Nephron progenitor cell (in vitro differentiated cells): ENCODE data around the gene ANKRD28.

Experiments
- DNase-seq: peaks from one replicate; pipeline ENCODE4 v3.0.0; 2021
- H3K27ac Mint-ChIP-seq: 2 replicates; pipeline ENCODE4 v1.8.0; 2021; ENCODE audit warnings: mild to moderate bottlenecking, moderate library complexity, mixed read lengths
- H3K27me3 Mint-ChIP-seq: 2 replicates; pipeline ENCODE4 v1.8.0; 2021; ENCODE audit warnings: mild to moderate bottlenecking, low read depth, mixed read lengths; ENCODE audit not compliant: poor library complexity
- H3K36me3 Mint-ChIP-seq: 2 replicates; pipeline ENCODE4 v1.8.0; 2021; ENCODE audit warnings: low read depth, mixed read lengths
- H3K4me1 Mint-ChIP-seq: 2 replicates; pipeline ENCODE4 v1.8.0; 2021; ENCODE audit warnings: mixed read lengths
- H3K4me3 Mint-ChIP-seq: 2 replicates; pipeline ENCODE4 v1.8.0; 2021; ENCODE audit warnings: mild to moderate bottlenecking, moderate library complexity, mixed read lengths
- H3K9me3 Mint-ChIP-seq: 2 replicates; pipeline ENCODE4 v1.8.0; 2021; ENCODE audit warnings: mild to moderate bottlenecking, moderate library complexity, mixed read lengths
- TF ChIP-seq, protein P1 (sequence below): fragments of 200-600 bp; sonication (generic); IDR thresholded peaks from 2 replicates; pipeline ENCODE4 v1.5.0; 2021; ENCODE audit warnings: antibody characterized with exemption

Gene ANKRD28

DNA sequence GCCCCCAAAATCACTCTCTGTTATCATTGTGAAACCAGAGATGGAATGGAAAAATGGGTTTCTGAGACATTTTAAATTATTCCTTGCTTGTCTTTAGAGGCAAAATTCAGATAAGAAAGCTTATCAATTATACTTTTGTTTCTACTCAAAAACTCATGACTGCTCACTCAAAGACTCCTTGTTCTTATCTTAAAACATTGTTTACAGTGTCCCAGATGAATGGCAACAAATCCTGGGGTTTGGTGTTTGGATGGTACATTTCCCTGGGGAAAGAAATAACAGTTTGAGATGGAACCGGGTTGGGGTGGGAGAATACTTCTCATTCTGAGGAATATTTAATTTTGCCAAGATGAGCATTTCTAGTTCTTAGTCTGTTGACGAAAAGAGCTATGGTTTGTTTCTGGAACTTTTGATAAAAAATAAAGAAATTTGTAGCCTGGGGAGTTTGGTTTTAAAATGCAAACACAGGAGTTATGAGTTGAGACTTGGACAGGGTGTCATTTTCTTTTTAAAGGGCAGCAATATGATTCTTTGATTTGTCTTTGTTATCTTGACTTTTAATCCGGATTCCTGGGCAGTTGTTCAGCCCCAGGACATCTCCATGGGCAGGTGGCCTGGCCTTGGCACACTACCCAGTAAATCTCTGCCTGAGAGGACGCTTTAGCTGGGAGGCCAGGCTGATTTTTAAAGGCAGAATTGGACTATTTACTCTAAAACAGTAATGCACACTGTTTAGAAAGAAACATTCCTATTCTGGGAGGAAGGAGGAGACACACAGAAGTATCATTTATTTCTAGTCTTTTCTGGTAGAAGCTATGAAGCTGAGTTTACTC, 163.8 kb downstream of the ANKRD28 start:
- H3K4me3 Mint-ChIP-seq, result no peak overlapping the region
- no peak for DNase-seq
- peaks cover 35% of the 10 kb centered on the region for H3K4me1 Mint-ChIP-seq

DNA sequence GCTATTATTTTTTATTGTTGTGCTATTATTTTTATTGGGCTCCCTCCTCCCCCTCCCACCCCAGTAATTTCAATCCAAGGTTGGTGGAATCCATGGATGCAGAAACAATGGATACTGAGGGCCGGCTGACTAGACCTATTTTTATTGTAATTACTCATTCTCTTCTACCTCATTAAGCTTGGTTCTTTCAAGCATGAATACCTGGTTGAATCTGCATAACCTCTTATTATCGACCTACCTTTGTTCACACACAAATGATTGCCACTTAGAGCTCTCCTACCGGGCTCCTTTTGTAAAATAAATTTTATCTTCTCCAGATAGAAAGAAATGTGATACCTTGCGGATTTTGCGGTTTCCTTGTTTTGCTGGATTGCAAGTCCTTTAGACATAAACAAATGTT, 164.6 kb downstream of the ANKRD28 start:
- H3K4me1 Mint-ChIP-seq, result peaks cover 35% of the 10 kb centered on the region
- no peak overlapping the region for H3K4me3 Mint-ChIP-seq
- peaks cover 4% of the 10 kb centered on the region for H3K36me3 Mint-ChIP-seq
- no peak for DNase-seq
- no peak overlapping the region for H3K27ac Mint-ChIP-seq
- no peaks in the 10 kb centered on the region for H3K27me3 Mint-ChIP-seq
- TF ChIP-seq, protein P1, sequence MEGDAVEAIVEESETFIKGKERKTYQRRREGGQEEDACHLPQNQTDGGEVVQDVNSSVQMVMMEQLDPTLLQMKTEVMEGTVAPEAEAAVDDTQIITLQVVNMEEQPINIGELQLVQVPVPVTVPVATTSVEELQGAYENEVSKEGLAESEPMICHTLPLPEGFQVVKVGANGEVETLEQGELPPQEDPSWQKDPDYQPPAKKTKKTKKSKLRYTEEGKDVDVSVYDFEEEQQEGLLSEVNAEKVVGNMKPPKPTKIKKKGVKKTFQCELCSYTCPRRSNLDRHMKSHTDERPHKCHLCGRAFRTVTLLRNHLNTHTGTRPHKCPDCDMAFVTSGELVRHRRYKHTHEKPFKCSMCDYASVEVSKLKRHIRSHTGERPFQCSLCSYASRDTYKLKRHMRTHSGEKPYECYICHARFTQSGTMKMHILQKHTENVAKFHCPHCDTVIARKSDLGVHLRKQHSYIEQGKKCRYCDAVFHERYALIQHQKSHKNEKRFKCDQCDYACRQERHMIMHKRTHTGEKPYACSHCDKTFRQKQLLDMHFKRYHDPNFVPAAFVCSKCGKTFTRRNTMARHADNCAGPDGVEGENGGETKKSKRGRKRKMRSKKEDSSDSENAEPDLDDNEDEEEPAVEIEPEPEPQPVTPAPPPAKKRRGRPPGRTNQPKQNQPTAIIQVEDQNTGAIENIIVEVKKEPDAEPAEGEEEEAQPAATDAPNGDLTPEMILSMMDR, result no peak
- no peaks in the 10 kb centered on the region for H3K9me3 Mint-ChIP-seq

More for the DNA sequence above, 163.8 kb downstream of the ANKRD28 start:
- Mint-ChIP-seq H3K27ac (no peak overlapping the region), H3K27me3 (no peaks in the 10 kb centered on the region), H3K9me3 (no peaks in the 10 kb centered on the region), H3K36me3 (peaks cover 4% of the 10 kb centered on the region)
- TF ChIP-seq, protein P1, result no peak

DNA sequence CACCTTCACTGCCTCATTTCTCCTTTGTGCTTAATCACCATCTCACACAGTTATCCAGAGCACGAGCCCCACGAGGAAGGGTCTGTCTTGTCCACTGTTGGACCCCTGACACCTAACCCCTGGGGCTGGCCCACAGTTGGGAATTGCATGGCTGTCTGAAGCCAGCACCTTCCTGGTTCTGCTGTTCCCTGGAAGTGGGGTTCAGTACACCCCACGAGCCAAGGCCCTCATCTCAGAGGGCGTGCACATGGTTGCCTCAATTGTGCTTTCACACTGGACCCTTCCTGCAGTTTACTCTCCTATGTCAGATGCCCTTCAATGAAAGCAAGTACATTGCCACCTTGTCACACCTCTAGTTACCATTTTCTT, 165.6 kb downstream of the ANKRD28 start:
- no peak overlapping the region for H3K4me3 Mint-ChIP-seq
- H3K9me3 Mint-ChIP-seq, result no peaks in the 10 kb centered on the region
- H3K4me1 Mint-ChIP-seq, result peaks cover 35% of the 10 kb centered on the region
- no peak overlapping the region for H3K27ac Mint-ChIP-seq
- H3K36me3 Mint-ChIP-seq, result peaks cover 4% of the 10 kb centered on the region
- TF ChIP-seq, protein P1, result no peak
- DNase-seq, result no peak
- H3K27me3 Mint-ChIP-seq, result no peaks in the 10 kb centered on the region

DNA sequence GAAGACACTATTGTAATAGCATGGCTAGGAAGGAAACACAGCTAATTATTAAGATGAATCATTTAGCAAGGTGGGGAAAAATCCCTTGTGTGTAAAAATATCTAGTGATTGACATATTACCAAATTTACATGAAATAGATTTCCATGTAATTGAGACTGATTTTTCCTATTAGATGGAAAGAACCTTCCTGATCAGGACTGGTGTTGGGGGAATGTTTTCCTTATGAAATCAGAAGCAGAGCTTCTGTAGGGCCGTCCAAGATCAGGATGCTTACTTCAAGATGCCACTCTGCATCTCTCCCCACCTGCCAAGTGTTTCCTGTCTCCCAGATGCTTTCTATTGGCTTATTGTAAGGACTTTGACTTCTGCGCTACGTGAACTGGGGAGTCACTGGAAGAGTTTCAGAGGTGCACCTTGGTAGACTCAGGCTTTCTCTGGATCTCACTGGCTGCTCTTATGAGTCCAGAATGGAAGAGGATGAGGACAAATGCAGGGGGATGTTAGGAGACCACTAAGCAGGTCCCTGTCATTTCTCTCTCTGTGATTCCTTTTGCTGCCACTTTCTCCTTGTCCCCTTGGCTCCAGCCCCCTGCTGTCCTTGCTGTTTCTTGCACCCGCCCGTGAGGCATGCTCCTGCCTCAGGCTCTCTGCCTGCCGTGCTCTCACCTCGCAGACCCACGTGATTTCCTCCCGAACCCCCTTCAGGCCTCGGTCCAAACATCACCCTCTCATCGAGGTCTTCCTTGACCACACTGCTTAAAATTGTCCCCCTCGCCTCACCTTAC, 166.2 kb downstream of the ANKRD28 start:
- Mint-ChIP-seq H3K27ac (no peak overlapping the region), H3K4me3 (no peak overlapping the region), H3K9me3 (no peaks in the 10 kb centered on the region), H3K27me3 (no peaks in the 10 kb centered on the region), H3K36me3 (peaks cover 4% of the 10 kb centered on the region), H3K4me1 (peaks cover 35% of the 10 kb centered on the region)
- no peak for DNase-seq
- TF ChIP-seq, protein P1, result no peak

DNA sequence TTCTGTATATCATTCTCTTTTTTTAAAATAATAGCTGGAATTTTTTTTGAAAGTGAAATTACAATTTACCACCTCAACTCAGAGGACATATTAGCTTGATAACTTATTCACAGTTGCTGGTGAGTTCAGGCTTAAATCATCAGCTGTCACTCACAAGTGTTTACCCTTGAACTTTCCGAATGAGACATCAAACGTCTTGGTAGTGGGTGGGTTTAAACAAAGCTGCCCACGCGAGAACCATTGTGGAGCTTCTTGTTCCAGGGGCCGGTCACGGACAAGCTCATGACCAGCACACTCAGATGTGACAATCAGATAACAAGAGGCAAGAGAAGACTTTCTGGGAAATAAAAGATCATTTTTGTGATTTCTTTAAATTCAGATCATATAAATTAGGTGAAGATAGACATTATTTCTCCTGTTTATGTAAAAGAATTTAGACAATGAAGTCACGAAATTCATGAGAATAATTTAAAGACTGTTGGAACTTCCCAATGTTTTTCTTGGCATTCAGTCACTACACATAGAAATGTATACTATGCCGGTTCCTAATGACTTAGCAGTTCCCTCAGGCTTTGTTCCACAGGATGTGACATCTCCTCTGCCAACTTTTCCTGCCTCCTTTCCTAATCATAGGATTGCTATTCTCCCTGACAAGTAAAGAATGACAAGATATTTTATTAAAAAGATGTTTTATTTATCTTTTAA, 167.0 kb downstream of the ANKRD28 start:
- no peak for DNase-seq
- peaks cover 35% of the 10 kb centered on the region for H3K4me1 Mint-ChIP-seq
- TF ChIP-seq, protein P1, result no peak
- no peak overlapping the region for H3K4me3 Mint-ChIP-seq
- H3K9me3 Mint-ChIP-seq, result peaks cover 2% of the 10 kb centered on the region
- peaks cover 2% of the 10 kb centered on the region for H3K27me3 Mint-ChIP-seq
- peaks cover 4% of the 10 kb centered on the region for H3K36me3 Mint-ChIP-seq
- H3K27ac Mint-ChIP-seq, result no peak overlapping the region
